C4-2B (cell line): ENCODE results near the gene CYTH2.

Experiments used
- H3K27ac ChIP-seq: fragments of 450-650 bp; 2 replicates; pipeline ENCODE4 v1.5.1; 2017
- ZFX ChIP-seq: fragments of 450-650 bp; IDR thresholded peaks from 2 replicates; pipeline ENCODE4 v1.6.1; 2017
- TF ChIP-seq, protein P1 (sequence below): fragments of 450-650 bp; conservative IDR thresholded peaks from 2 replicates; pipeline ENCODE4 v1.5.1; 2017; ENCODE audit warnings: mild to moderate bottlenecking

The CYTH2 gene

DNA sequence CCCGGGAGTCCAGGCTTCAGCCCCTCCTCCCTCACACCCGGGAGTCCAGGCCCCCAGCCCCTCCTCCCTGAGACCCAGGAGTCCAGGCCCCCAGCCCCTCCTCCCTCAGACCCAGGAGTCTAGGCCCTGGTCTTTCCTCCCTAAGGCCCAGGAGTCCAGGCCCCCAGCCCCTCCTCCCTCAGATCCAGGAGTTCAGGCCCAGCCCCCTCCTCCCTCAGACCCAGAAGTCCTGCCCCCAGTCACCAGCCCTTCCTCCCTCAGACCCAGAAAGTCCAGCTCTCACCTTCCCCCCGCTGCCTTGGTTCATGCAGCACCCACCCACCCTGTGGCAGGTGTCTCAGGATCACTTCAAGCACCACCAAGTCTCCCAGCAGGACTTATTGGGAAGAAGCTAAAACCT lies 14.1 kb downstream of the CYTH2 start:
- no peak overlapping the region for H3K27ac ChIP-seq
- TF ChIP-seq, protein P1, sequence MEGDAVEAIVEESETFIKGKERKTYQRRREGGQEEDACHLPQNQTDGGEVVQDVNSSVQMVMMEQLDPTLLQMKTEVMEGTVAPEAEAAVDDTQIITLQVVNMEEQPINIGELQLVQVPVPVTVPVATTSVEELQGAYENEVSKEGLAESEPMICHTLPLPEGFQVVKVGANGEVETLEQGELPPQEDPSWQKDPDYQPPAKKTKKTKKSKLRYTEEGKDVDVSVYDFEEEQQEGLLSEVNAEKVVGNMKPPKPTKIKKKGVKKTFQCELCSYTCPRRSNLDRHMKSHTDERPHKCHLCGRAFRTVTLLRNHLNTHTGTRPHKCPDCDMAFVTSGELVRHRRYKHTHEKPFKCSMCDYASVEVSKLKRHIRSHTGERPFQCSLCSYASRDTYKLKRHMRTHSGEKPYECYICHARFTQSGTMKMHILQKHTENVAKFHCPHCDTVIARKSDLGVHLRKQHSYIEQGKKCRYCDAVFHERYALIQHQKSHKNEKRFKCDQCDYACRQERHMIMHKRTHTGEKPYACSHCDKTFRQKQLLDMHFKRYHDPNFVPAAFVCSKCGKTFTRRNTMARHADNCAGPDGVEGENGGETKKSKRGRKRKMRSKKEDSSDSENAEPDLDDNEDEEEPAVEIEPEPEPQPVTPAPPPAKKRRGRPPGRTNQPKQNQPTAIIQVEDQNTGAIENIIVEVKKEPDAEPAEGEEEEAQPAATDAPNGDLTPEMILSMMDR: no peak
- no peak for TF ChIP-seq ZFX

DNA sequence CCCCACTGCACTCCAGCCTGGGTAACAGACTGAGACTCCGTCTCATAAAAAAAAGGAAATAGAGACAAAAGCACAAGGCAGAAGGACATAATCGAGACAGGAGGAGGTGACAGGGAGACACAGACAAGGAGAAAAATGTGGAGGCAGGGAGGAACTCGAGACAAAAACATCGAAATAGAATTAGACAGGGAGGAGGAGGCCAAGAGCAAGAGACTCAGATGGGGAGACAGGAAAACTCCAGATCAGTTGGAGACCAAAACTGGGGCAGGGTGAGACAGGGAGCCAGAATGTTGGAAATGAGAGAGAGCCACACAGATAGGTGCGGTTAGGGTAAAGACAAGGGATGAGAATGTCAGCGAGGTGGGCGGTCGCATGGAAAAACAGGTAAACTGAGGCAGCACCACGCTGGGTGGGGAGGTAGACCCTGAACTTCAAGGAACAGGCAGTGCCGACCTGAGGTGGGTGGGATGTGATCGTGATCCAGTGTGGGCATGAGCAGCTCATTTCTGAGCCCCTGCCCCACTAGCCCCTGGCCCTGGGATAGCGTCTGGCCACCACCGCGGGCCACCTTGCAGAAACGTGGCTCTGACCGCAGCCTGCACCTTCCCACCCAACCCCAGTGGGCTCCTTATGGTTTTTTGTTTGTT lies 15.2 kb downstream of the CYTH2 start:
- no peak overlapping the region for H3K27ac ChIP-seq
- TF ChIP-seq, protein P1: no peak
- no peak for TF ChIP-seq ZFX

DNA sequence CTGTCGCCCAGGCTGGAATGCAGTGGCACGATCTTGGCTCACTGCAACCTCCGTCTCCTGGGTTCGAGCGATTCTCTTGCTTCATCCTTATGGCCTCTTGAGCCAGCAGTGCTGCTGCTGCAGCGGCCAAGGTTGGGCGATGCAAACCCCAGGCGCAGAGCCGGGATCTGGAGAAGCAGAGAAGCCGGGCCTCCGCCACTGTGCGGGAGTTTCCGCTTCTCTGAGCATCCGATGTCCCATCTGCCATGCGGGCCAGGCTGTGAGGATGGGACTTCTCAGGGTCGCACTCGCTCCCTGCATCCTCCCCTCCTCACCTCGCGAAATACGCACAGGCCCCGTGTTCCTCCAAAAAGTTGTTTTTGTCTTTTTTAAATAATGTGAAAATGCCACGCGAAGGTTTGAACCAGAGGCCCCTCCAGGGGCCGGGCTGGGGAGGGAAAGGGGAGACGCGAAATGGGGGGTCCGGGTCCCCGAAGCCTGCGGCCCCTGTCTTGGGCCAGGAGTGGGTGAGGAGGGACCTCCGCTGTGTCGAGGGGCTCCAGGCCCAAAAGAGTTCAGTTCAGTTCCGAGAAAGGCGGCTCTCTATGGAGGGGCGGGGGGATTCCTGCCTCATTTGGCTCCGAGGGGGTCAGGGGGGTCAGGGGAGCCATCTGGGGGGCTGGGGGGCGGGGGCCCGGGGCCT lies 15.9 kb downstream of the CYTH2 start:
- H3K27ac ChIP-seq: no peak overlapping the region
- TF ChIP-seq, protein P1: no peak
- TF ChIP-seq ZFX: no peak

DNA sequence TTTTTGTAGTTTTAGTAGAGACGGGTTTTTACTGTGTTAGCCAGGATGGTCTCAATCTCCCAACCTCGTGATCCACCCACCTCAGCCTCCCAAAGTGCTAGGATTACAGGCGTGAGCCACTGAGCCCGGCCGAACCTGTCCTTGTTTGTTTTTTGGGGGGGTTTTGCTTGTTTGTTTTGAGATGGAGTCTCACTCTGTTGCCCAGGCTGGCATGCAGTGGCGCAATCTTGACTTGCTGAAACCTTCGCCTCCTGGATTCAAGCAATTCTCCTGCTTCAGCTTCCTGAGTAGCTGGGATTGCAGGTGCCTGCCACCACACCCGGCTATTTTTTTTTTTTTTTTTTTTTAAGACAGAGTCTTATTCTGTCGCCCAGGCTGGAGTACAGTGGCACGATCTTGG lies 17.5 kb downstream of the CYTH2 start:
- H3K27ac ChIP-seq: peak overlapping the region; percentile 9; the same call in 1 of the 2 replicates

DNA sequence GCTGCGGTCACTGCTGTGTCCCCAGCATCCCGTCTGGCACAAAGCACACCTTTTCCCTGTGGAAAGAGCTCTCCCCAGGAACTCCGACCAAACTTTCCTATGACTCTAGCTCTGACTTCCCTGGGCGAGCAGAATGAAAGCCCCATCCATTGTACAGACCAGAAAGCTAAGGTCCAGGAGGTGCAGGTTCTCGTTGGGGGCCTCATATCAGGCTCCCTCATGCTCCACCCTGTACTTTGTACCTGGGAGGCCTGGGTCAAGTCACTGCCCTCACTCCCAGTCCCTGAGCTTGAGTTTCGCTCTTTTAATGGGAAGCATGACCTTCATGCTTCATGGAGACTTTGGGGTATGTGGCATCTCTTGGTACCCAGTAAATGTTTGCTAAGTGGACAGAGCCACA lies 18.4 kb downstream of the CYTH2 start:
- TF ChIP-seq, protein P1: no peak
- no peak for TF ChIP-seq ZFX
- peak overlapping the region; percentile 17 for H3K27ac ChIP-seq

DNA sequence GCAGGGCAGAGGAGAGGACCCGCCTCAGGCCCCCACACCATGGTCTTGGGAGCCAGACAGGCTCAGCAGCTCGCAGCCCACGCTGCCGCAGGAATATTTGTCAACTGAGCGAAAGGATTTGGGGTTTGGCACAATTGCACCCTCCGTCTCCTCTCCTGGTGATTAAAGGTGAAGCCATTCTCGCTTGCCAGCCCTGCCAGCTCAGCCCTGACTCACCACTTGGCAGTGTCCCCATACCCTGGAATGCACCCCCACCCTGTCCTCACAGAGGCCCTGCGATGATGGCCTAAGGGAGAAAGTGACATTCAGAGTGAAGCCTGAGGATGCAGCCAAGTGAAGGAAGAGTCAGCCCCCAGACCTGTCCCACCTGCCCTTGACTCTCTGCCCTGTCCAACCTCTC lies 18.8 kb downstream of the CYTH2 start:
- TF ChIP-seq ZFX: no peak
- TF ChIP-seq, protein P1: no peak
- H3K27ac ChIP-seq: peak overlapping the region; percentile 17

DNA sequence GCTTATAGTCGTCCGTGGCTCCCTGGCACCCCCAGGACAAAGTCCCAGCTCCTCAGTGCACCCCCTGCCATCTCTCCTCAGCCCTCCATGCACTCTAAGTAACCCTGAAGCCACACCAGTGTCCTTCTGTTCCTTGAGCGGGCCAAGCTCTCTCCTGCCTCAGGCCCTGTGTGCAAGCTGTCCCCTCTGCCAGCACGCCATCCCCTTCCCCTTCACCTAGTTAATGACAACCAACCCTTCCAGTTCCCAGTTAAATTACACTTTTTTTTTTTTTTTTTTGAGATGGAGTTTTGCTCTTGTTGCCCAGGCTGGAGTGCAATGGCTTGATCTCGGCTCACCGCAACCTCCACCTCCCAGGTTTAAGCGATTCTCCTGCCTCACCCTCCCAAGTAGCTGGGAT lies 19.3 kb downstream of the CYTH2 start:
- H3K27ac ChIP-seq: peak overlapping the region; percentile 17

DNA sequence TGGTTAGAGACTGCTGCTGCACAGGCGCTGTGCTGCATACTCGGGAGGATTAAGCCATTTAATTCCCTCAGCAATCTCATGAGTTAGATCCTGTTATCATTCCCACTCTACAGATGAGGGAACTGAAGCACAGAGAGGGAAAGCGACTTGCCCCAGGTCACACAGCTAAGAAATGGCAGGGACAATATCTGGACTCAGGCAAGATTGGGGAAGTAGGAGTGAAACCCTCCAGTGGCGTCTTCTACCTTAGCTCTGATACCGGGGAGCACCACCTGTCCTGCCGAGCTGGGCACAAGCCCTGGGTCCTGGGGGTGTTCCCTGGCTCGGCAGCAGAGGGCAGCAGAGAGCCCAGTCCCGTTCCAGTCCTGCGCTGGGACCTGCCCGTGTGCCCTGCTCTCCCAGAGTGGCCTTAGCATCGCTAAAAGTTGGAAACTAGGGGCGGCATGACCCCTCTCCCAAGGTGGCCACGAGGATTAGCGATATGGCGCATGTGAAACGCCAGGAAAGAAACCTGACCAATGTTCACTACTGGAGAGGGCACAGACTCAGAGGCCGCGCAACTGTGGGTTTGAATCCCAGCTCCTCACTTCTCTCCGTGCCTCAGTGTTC lies 20.5 kb downstream of the CYTH2 start:
- no peak overlapping the region for H3K27ac ChIP-seq
- TF ChIP-seq, protein P1: peak; percentile 87
- TF ChIP-seq ZFX: no peak
